OCI-LY1 (cell line): Measurements from ENCODE around the gene RNF217.

Source experiments
- H2AFZ ChIP-seq: fragments of 200-600 bp; sonication (generic), shearing (Covaris generic); 2 replicates; pipeline ENCODE4 v1.6.0; 2014; ENCODE audit warnings: antibody characterized with exemption, mild to moderate bottlenecking, low read length
- H3F3A ChIP-seq: fragments of 200-600 bp; sonication (generic), shearing (Covaris generic); 2 replicates; pipeline ENCODE4 v1.6.0; 2014; ENCODE audit warnings: mild to moderate bottlenecking, antibody characterized with exemption, low read length, moderate library complexity; ENCODE audit not compliant: insufficient read depth
- H3K27ac ChIP-seq: fragments of 200-600 bp; sonication (generic); 2 replicates; pipeline ENCODE4 v1.5.1; 2014; ENCODE audit warnings: low read length, mixed run types, mild to moderate bottlenecking, low read depth; ENCODE audit not compliant: poor library complexity, severe bottlenecking
- H3K27me3 ChIP-seq: fragments of 200-600 bp; sonication (generic); 2 replicates; pipeline ENCODE4 v1.6.0; 2014; ENCODE audit warnings: antibody characterized with exemption, mild to moderate bottlenecking, low read length, moderate library complexity; ENCODE audit not compliant: insufficient read depth
- H3K36me3 ChIP-seq: fragments of 200-600 bp; sonication (generic); 2 replicates; pipeline ENCODE4 v1.6.1; 2014; ENCODE audit warnings: mild to moderate bottlenecking, antibody characterized with exemption, low read length, moderate library complexity, mixed read lengths; ENCODE audit not compliant: insufficient read depth
- H3K4me1 ChIP-seq: fragments of 200-600 bp; sonication (generic); 2 replicates; pipeline ENCODE4 v1.5.1; 2014; ENCODE audit warnings: mild to moderate bottlenecking, low read length, moderate library complexity; ENCODE audit not compliant: insufficient read depth, severe bottlenecking
- H3K4me2 ChIP-seq: fragments of 200-600 bp; sonication (generic), shearing (Covaris generic); 2 replicates; pipeline ENCODE4 v1.6.1; 2014; ENCODE audit warnings: low read length
- H3K4me3 ChIP-seq: fragments of 200-600 bp; sonication (generic); 2 replicates; pipeline ENCODE4 v1.5.1; 2014; ENCODE audit warnings: low read length, low read depth, mild to moderate bottlenecking, mixed read lengths; ENCODE audit not compliant: poor library complexity, severe bottlenecking
- H3K79me2 ChIP-seq: fragments of 200-600 bp; shearing (Covaris generic); 2 replicates; pipeline ENCODE4 v1.6.1; 2016; ENCODE audit warnings: mixed run types, low read length, mixed read lengths; ENCODE audit not compliant: insufficient read depth
- H3K9ac ChIP-seq: fragments of 200-600 bp; sonication (generic), shearing (Covaris generic); 2 replicates; pipeline ENCODE4 v1.6.1; 2014; ENCODE audit warnings: mild to moderate bottlenecking, low read length, mixed read lengths
- H3K9me2 ChIP-seq: fragments of 200-600 bp; sonication (generic), shearing (Covaris generic); 2 replicates; pipeline ENCODE4 v1.6.1; 2014; ENCODE audit warnings: low read depth, mild to moderate bottlenecking, low read length, mixed read lengths
- H3K9me3 ChIP-seq: fragments of 200-600 bp; shearing (Covaris generic); 2 replicates; pipeline ENCODE4 v1.6.1; 2014; ENCODE audit warnings: low read length, mixed read lengths
- H4K20me1 ChIP-seq: fragments of 200-600 bp; sonication (generic), shearing (Covaris generic); 2 replicates; pipeline ENCODE4 v1.6.0; 2016; ENCODE audit warnings: mild to moderate bottlenecking, low read length; ENCODE audit not compliant: insufficient read depth
- EZH2 ChIP-seq: fragments of 200-600 bp; sonication (generic), shearing (Covaris generic); IDR thresholded peaks from 2 replicates; pipeline ENCODE4 v1.8.0; 2017; ENCODE audit warnings: borderline replicate concordance, mixed run types, mild to moderate bottlenecking, antibody characterized with exemption, low read length, moderate library complexity, mixed read lengths
- TF ChIP-seq, protein P1 (sequence below): fragments of 200-600 bp; sonication (generic), shearing (Covaris generic); IDR thresholded peaks from 2 replicates; pipeline ENCODE4 v1.5.1; 2017; ENCODE audit warnings: mild to moderate bottlenecking, antibody characterized with exemption, low read length, moderate library complexity, mixed read lengths

RNF217 gene

DNA sequence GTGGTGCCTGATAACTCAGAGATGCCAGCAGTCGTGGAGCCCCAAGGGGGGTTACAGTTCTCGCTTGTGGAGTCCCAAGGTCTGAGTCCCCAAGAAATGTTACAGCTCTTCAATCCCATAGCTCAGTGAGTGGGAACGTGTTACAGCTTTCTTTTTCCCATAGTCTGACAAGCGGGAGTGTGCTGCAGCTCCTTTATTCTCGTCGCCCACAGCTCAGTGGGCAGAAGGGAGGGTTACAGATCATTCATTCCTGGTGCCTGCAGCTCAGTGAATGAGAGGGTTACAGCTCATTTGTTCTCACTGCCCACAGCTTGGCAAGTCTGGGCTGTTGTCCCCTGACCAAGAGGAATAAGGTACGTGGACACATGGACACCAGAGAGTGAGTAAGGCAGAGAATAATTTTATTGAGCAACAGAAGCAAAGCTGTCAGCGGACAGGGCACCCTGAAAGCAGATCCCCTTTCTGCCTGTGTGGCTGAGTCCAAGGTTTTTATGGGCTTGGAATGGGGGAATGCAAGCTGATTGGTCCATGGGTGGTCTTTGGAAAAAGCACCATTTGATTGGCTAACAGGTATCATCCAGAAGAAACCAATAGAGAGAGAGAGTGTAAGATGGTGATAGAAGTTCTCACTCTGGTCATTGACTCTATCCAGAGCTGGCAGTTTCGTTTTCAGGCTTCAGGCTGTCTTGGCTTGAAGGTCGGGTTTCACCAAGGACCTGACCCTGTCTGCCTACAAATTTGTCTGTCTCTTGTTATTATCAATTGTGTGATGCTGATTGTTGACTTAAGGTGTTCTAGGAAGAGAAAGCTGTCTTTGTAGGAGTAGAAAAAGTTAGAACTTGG lies 16.4 kb downstream of the RNF217 start:
- no peaks in the 10 kb centered on the region; the same call in 1 of the 2 replicates for H3K27me3 ChIP-seq
- TF ChIP-seq EZH2: no peak
- TF ChIP-seq, protein P1, sequence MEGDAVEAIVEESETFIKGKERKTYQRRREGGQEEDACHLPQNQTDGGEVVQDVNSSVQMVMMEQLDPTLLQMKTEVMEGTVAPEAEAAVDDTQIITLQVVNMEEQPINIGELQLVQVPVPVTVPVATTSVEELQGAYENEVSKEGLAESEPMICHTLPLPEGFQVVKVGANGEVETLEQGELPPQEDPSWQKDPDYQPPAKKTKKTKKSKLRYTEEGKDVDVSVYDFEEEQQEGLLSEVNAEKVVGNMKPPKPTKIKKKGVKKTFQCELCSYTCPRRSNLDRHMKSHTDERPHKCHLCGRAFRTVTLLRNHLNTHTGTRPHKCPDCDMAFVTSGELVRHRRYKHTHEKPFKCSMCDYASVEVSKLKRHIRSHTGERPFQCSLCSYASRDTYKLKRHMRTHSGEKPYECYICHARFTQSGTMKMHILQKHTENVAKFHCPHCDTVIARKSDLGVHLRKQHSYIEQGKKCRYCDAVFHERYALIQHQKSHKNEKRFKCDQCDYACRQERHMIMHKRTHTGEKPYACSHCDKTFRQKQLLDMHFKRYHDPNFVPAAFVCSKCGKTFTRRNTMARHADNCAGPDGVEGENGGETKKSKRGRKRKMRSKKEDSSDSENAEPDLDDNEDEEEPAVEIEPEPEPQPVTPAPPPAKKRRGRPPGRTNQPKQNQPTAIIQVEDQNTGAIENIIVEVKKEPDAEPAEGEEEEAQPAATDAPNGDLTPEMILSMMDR: no peak
- no peak overlapping the region for H3K4me3 ChIP-seq
- no peaks in the 10 kb centered on the region for H4K20me1 ChIP-seq
- peaks cover 3% of the 10 kb centered on the region; the same call in 1 of the 2 replicates for H3K9me3 ChIP-seq
- H3K9me2 ChIP-seq: no peaks in the 10 kb centered on the region
- H3K9ac ChIP-seq: no peak overlapping the region
- H3K4me2 ChIP-seq: no peak overlapping the region
- H3K27ac ChIP-seq: no peak overlapping the region
- no peaks in the 10 kb centered on the region for H3K36me3 ChIP-seq
- H3K4me1 ChIP-seq: no peaks in the 10 kb centered on the region
- no peaks in the 10 kb centered on the region for H3K79me2 ChIP-seq
- H3F3A ChIP-seq: no peaks in the 10 kb centered on the region
- H2AFZ ChIP-seq: no peak overlapping the region

DNA sequence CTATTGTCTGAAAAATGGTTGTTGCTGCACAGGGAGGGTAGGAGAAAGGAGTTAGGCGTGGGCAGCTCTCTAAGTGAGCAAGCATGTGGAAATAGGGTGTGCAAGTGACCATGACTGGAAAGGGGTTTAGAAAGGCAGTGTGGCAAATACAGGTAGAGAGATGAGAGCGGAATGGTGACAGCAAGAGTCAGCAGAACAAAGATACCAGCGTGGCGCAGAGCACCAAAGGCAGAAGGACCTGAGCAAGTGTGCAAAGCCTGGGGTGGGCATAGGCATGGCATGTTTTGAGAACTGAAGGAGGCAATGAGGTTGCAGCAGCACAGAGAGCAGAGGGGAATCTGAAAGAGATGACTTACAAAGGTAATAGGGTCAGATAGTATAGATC lies 17.0 kb downstream of the RNF217 start:
- Histone ChIP-seq H3K36me3 (no peaks in the 10 kb centered on the region), H3K4me1 (no peaks in the 10 kb centered on the region), H3K79me2 (no peaks in the 10 kb centered on the region)

DNA sequence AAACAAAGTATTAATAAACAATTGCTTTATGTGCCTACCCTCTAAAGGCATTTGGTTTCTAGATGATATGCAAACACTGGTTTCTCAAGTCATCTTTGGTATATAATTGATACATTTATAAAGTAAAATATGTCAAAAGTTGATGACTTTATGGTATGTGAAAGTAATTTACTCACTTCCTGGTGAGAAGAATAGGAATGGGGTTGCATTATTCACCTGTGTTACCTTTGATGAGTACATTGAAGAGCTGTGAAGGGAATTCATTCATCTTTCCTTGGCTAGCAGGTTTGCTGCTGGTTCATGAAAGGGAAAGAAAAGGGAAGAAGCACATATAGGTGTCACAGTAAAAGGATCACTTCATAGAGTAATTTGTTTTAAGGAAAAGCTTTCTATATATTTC lies 20.4 kb downstream of the RNF217 start:
- Histone ChIP-seq H3K4me2 (no peak overlapping the region), H3F3A (no peaks in the 10 kb centered on the region), H4K20me1 (no peaks in the 10 kb centered on the region), H3K9me2 (no peaks in the 10 kb centered on the region), H3K27ac (no peak overlapping the region), H3K4me1 (no peaks in the 10 kb centered on the region), H2AFZ (no peak overlapping the region), H3K9ac (no peak overlapping the region), H3K27me3 (no peaks in the 10 kb centered on the region; the same call in 1 of the 2 replicates), H3K9me3 (peaks cover 3% of the 10 kb centered on the region; the same call in 1 of the 2 replicates), H3K4me3 (no peak overlapping the region), H3K79me2 (no peaks in the 10 kb centered on the region), H3K36me3 (no peaks in the 10 kb centered on the region)
- TF ChIP-seq, protein P1: no peak
- no peak for TF ChIP-seq EZH2

More for the DNA sequence above, 17.0 kb downstream of the RNF217 start:
- H3K27me3 ChIP-seq: no peaks in the 10 kb centered on the region; the same call in 1 of the 2 replicates
- H3K9me3 ChIP-seq: peaks cover 3% of the 10 kb centered on the region; the same call in 1 of the 2 replicates
- no peak overlapping the region for H3K4me2 ChIP-seq
- TF ChIP-seq, protein P1: no peak
- TF ChIP-seq EZH2: no peak
- H3K9me2 ChIP-seq: no peaks in the 10 kb centered on the region
- H4K20me1 ChIP-seq: no peaks in the 10 kb centered on the region
- no peak overlapping the region for H2AFZ ChIP-seq
- H3K9ac ChIP-seq: no peak overlapping the region
- no peak overlapping the region for H3K4me3 ChIP-seq
- no peak overlapping the region for H3K27ac ChIP-seq
- no peaks in the 10 kb centered on the region for H3F3A ChIP-seq
